ENCODE measurements around the gene ACTR1B.
"Not testable (repeated sequence)": the region's sequence is repeated elsewhere in the genome, so short reads cannot be mapped to it uniquely, and the experiment has no call there.

ACTR1B gene

GRCh38 chr2:97659256-97660043 is 4.4 kb downstream of the ACTR1B start:
- DNase-seq (ENCODE audit: low read depth in 4 of 4, low spot score in 1 of 4) = no peak

GRCh38 chr2:97658691-97659157 is 5.1 kb downstream of the ACTR1B start:
- DNase-seq (ENCODE audit: low read depth in 4 of 4, low spot score in 1 of 4) = no peak

GRCh38 chr2:97657986-97658690 is 5.7 kb downstream of the ACTR1B start:
- DNase-seq (ENCODE audit: low read depth in 4 of 4, low spot score in 1 of 4) = no peak

GRCh38 chr2:97656905-97657587 is 6.8 kb downstream of the ACTR1B start:
- DNase-seq (ENCODE audit: low read depth in 4 of 4, low spot score in 1 of 4) = no peak

GRCh38 chr2:97656129-97656755 is 7.6 kb downstream of the ACTR1B start:
- DNase-seq (ENCODE audit: low read depth in 4 of 4, low spot score in 1 of 4) = no peak

GRCh38 chr2:97654791-97655190 is 9.1 kb downstream of the ACTR1B start:
- no peak for DNase-seq (ENCODE audit: low read depth in 4 of 4, low spot score in 1 of 4)

- DNase-seq (ENCODE audit: low read depth in 4 of 4, low spot score in 1 of 4) = no peak
These were observed 9.5 kb downstream of the ACTR1B start for GRCh38 chr2:97654309-97654708.

GRCh38 chr2:97653874-97654273 is 10.0 kb downstream of the ACTR1B start:
- DNase-seq (ENCODE audit: low read depth in 4 of 4, low spot score in 1 of 4) = no peak

GRCh38 chr2:97653473-97653872 is 10.4 kb downstream of the ACTR1B start:
- no peak for DNase-seq (ENCODE audit: low read depth in 4 of 4, low spot score in 1 of 4)

GRCh38 chr2:97651114-97651513 is 12.7 kb downstream of the ACTR1B start:
- no peak for DNase-seq (ENCODE audit: low read depth in 4 of 4, low spot score in 1 of 4)

GRCh38 chr2:97646977-97647376 is 16.9 kb downstream of the ACTR1B start:
- DNase-seq (ENCODE audit: low read depth in 4 of 4, low spot score in 1 of 4) = no peak

GRCh38 chr2:97645695-97646629 is 17.9 kb downstream of the ACTR1B start, which contains the start of gene COX5B:
TSS of gene COX5B (plus strand) at chr2:97646062. CDS start at chr2:97646087, 25 bp downstream.
- DNase-seq (ENCODE audit: low read depth in 4 of 4, low spot score in 1 of 4) = peak; percentile 95 to 99 (median 97)

GRCh38 chr2:97645112-97645694 is 18.6 kb downstream of the ACTR1B start:
- DNase-seq (ENCODE audit: low read depth in 4 of 4, low spot score in 1 of 4) = no peak

- no peak for DNase-seq (ENCODE audit: low read depth in 4 of 4, low spot score in 1 of 4)
These were observed 19.7 kb downstream of the ACTR1B start for GRCh38 chr2:97644023-97644717.

- DNase-seq (ENCODE audit: low read depth in 4 of 4, low spot score in 1 of 4) = not testable (repeated sequence)
These were observed 37.8 kb downstream of the ACTR1B start for GRCh38 chr2:97626049-97626430.

GRCh38 chr2:97625354-97626048 is 38.3 kb downstream of the ACTR1B start:
- not testable (repeated sequence) for DNase-seq (ENCODE audit: low read depth in 4 of 4, low spot score in 1 of 4)

GRCh38 chr2:97622976-97623375 is 40.9 kb downstream of the ACTR1B start:
- not testable (repeated sequence) for DNase-seq (ENCODE audit: low read depth in 4 of 4, low spot score in 1 of 4)

- DNase-seq (ENCODE audit: low read depth in 4 of 4, low spot score in 1 of 4) = not testable (repeated sequence)
These were observed 43.4 kb downstream of the ACTR1B start for GRCh38 chr2:97620492-97620891.
